ENCODE results near the gene SNTG2.

SNTG2 gene

DNA sequence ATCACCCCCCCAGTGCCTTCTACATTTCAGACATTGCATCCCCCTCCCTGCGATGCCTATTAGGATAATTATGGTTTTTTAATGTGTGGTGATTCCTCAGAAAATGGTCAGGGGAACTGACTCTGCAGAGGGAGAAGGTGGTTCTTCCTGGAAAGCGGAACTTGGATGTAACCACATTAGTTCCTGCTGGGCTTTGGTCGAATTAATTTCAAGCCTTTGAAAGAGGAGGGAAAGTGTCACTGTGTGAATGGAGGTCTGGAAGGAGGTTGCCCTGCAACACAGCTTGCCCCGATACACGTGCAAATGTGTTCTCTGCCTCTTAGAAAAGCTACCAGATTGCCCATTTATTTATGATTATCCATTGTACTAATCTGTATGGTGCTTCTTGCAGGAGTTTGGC, 399.5 kb downstream of the SNTG2 start:
- no peak for DNase-seq (ENCODE audit: extremely low read depth, low read depth)
- TF ChIP-seq, protein P1, sequence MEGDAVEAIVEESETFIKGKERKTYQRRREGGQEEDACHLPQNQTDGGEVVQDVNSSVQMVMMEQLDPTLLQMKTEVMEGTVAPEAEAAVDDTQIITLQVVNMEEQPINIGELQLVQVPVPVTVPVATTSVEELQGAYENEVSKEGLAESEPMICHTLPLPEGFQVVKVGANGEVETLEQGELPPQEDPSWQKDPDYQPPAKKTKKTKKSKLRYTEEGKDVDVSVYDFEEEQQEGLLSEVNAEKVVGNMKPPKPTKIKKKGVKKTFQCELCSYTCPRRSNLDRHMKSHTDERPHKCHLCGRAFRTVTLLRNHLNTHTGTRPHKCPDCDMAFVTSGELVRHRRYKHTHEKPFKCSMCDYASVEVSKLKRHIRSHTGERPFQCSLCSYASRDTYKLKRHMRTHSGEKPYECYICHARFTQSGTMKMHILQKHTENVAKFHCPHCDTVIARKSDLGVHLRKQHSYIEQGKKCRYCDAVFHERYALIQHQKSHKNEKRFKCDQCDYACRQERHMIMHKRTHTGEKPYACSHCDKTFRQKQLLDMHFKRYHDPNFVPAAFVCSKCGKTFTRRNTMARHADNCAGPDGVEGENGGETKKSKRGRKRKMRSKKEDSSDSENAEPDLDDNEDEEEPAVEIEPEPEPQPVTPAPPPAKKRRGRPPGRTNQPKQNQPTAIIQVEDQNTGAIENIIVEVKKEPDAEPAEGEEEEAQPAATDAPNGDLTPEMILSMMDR (IDR thresholded peaks at IDR 0.05; ENCODE audit: low read depth, low read length): no peak

DNA sequence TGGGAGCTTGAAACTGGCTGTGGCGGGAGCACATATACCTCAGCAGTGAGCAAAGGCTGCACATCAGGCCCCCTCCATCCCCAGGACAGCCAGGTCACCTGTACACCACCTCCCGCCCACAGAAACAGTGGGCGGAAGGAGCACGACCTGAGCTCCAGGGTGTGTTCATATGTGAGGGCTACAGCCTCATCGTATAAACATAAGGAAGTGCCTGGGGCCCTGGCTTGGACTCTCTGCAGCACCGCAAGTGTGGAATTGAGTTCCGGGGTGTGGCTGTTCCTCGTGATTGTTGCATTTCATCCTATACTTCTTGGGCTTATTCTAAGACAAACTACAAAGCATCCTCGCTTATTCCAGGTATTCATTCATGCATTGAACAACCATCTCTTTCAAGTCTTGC, 402.5 kb downstream of the SNTG2 start:
- no peak for DNase-seq (ENCODE audit: extremely low read depth, low read depth)
- TF ChIP-seq, protein P1 (IDR thresholded peaks at IDR 0.05; ENCODE audit: low read depth, low read length): no peak

GRCh38 chr2:1353543-1353942, 402.9 kb downstream of the SNTG2 start:
- TF ChIP-seq, protein P1 (IDR thresholded peaks at IDR 0.05; ENCODE audit: low read depth, low read length): no peak
- DNase-seq (ENCODE audit: extremely low read depth, low read depth): no peak

GRCh38 chr2:1360144-1360543, 409.5 kb downstream of the SNTG2 start:
- TF ChIP-seq, protein P1 (IDR thresholded peaks at IDR 0.05; ENCODE audit: low read depth, low read length): no peak
- no peak for DNase-seq (ENCODE audit: extremely low read depth, low read depth)

GRCh38 chr2:1360557-1361250, 410.1 kb downstream of the SNTG2 start:
- TF ChIP-seq, protein P1 (IDR thresholded peaks at IDR 0.05; ENCODE audit: low read depth, low read length): no peak
- no peak for DNase-seq (ENCODE audit: extremely low read depth, low read depth)

DNA sequence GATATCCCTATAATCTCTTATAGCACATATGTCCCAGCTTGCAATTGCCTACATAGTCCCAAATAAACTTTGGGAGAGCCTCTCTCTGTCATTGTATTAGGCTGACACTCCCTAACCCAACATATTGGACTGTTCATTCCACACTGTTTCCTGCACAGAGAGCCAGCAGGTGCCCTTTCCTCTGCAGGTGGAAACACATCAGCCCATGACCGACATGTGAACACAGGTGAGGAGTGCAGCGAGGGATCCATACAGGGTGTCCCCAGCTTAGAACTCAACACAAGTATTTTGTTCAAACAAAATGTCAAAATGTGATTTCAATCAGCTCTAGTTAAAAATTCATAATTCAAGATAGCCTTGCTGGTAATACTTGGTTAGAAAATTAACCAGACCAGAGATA, 412.7 kb downstream of the SNTG2 start:
- no peak for DNase-seq (ENCODE audit: extremely low read depth, low read depth)
- TF ChIP-seq, protein P1 (IDR thresholded peaks at IDR 0.05; ENCODE audit: low read depth, low read length): no peak

GRCh38 chr2:1366546-1367134, 416.0 kb downstream of the SNTG2 start:
- DNase-seq (ENCODE audit: extremely low read depth, low read depth): no peak

More at GRCh38 chr2:1366546-1367134, 416.0 kb downstream of the SNTG2 start:
- TF ChIP-seq, protein P1 (IDR thresholded peaks at IDR 0.05; ENCODE audit: low read depth, low read length): no peak
